ENCODE measurements around the gene PKN2.
"Not testable (repeated sequence)": the region's sequence is repeated elsewhere in the genome, so short reads cannot be mapped to it uniquely, and the experiment has no call there.

The PKN2 gene

GRCh38 chr1:88698764-88699163 is 14.7 kb downstream of the PKN2 start:
- FAIRE-seq (no peak), DNase-seq (ENCODE audit: insufficient read length, low spot score) (no peak)
- TF ChIP-seq PAX5 (IDR thresholded peaks at IDR 0.05; ENCODE audit: insufficient read depth, low read length, severe bottlenecking) (no peak), SPI1 (IDR thresholded peaks at IDR 0.05; ENCODE audit: low read depth, low read length) (peak; percentile 69)

GRCh38 chr1:88700425-88701013 is 16.4 kb downstream of the PKN2 start:
- FAIRE-seq (no peak), DNase-seq (ENCODE audit: insufficient read length, low spot score) (no peak)
- no peak for TF ChIP-seq PAX5 (IDR thresholded peaks at IDR 0.05; ENCODE audit: insufficient read depth, low read length, severe bottlenecking)
- no peak for TF ChIP-seq POLR2A (IDR thresholded peaks at IDR 0.05; ENCODE audit: low read depth, low read length)
- TF ChIP-seq SPI1 (IDR thresholded peaks at IDR 0.05; ENCODE audit: low read depth, low read length): no peak
- no peak for TF ChIP-seq TAF1 (IDR thresholded peaks at IDR 0.05; ENCODE audit: low read depth, low read length)
- TF ChIP-seq POLR2AphosphoS5 (IDR thresholded peaks at IDR 0.05; ENCODE audit: low read depth, low read length): no peak
- no peak for TF ChIP-seq POU2F2 (IDR thresholded peaks at IDR 0.05; ENCODE audit: low read depth, low read length)

- no peak for DNase-seq (ENCODE audit: insufficient read length, low spot score)
- no peak for TF ChIP-seq POLR2AphosphoS5 (IDR thresholded peaks at IDR 0.05; ENCODE audit: low read depth, low read length)
- TF ChIP-seq SPI1 (IDR thresholded peaks at IDR 0.05; ENCODE audit: low read depth, low read length): peak; percentile 85
- FAIRE-seq: peak; percentile 60
Measured at GRCh38 chr1:88701275-88701674, 17.2 kb downstream of the PKN2 start.

- peak; percentile 31 for FAIRE-seq
- DNase-seq (ENCODE audit: insufficient read length, low spot score): not testable (repeated sequence)
Measured at GRCh38 chr1:88701793-88702192, 17.7 kb downstream of the PKN2 start.

- no peak for FAIRE-seq
- no peak for TF ChIP-seq POU2F2 (IDR thresholded peaks at IDR 0.05; ENCODE audit: low read depth, low read length)
- no peak for TF ChIP-seq SPI1 (IDR thresholded peaks at IDR 0.05; ENCODE audit: low read depth, low read length)
- TF ChIP-seq POLR2A (IDR thresholded peaks at IDR 0.05; ENCODE audit: low read depth, low read length): no peak
- no peak for TF ChIP-seq TAF1 (IDR thresholded peaks at IDR 0.05; ENCODE audit: low read depth, low read length)
- TF ChIP-seq POLR2AphosphoS5 (IDR thresholded peaks at IDR 0.05; ENCODE audit: low read depth, low read length): no peak
- TF ChIP-seq PAX5 (IDR thresholded peaks at IDR 0.05; ENCODE audit: insufficient read depth, low read length, severe bottlenecking): no peak
- DNase-seq (ENCODE audit: insufficient read length, low spot score): no peak
Measured at GRCh38 chr1:88708011-88708410, 23.9 kb downstream of the PKN2 start.

- not testable (repeated sequence) for FAIRE-seq; DNase-seq (ENCODE audit: insufficient read length, low spot score)
Measured at GRCh38 chr1:88712907-88713306, 28.8 kb downstream of the PKN2 start.

GRCh38 chr1:88716571-88716970 is 32.5 kb downstream of the PKN2 start:
- not testable (repeated sequence) for FAIRE-seq; DNase-seq (ENCODE audit: insufficient read length, low spot score)

- FAIRE-seq (no peak), DNase-seq (ENCODE audit: insufficient read length, low spot score) (no peak)
- TF ChIP-seq SPI1 (IDR thresholded peaks at IDR 0.05; ENCODE audit: low read depth, low read length) (no peak), POLR2A (IDR thresholded peaks at IDR 0.05; ENCODE audit: low read depth, low read length) (no peak), POU2F2 (IDR thresholded peaks at IDR 0.05; ENCODE audit: low read depth, low read length) (no peak), POLR2AphosphoS5 (IDR thresholded peaks at IDR 0.05; ENCODE audit: low read depth, low read length) (no peak), TAF1 (IDR thresholded peaks at IDR 0.05; ENCODE audit: low read depth, low read length) (no peak), PAX5 (IDR thresholded peaks at IDR 0.05; ENCODE audit: insufficient read depth, low read length, severe bottlenecking) (no peak)
Measured at GRCh38 chr1:88722492-88722891, 38.4 kb downstream of the PKN2 start.

- DNase-seq (ENCODE audit: insufficient read length, low spot score) (no peak), FAIRE-seq (no peak)
- no peak for TF ChIP-seq POLR2A (IDR thresholded peaks at IDR 0.05; ENCODE audit: low read depth, low read length)
- no peak for TF ChIP-seq PAX5 (IDR thresholded peaks at IDR 0.05; ENCODE audit: insufficient read depth, low read length, severe bottlenecking)
- TF ChIP-seq POLR2AphosphoS5 (IDR thresholded peaks at IDR 0.05; ENCODE audit: low read depth, low read length): no peak
- no peak for TF ChIP-seq TAF1 (IDR thresholded peaks at IDR 0.05; ENCODE audit: low read depth, low read length)
- no peak for TF ChIP-seq SPI1 (IDR thresholded peaks at IDR 0.05; ENCODE audit: low read depth, low read length)
- no peak for TF ChIP-seq POU2F2 (IDR thresholded peaks at IDR 0.05; ENCODE audit: low read depth, low read length)
Measured at GRCh38 chr1:88726697-88727096, 42.6 kb downstream of the PKN2 start.

- no peak for DNase-seq (ENCODE audit: insufficient read length, low spot score)
- no peak for FAIRE-seq
- TF ChIP-seq POU2F2 (IDR thresholded peaks at IDR 0.05; ENCODE audit: low read depth, low read length): no peak
- no peak for TF ChIP-seq SPI1 (IDR thresholded peaks at IDR 0.05; ENCODE audit: low read depth, low read length)
- no peak for TF ChIP-seq TAF1 (IDR thresholded peaks at IDR 0.05; ENCODE audit: low read depth, low read length)
- TF ChIP-seq PAX5 (IDR thresholded peaks at IDR 0.05; ENCODE audit: insufficient read depth, low read length, severe bottlenecking): no peak
- TF ChIP-seq POLR2A (IDR thresholded peaks at IDR 0.05; ENCODE audit: low read depth, low read length): no peak
Measured at GRCh38 chr1:88727205-88727604, 43.1 kb downstream of the PKN2 start.

- FAIRE-seq (no peak), DNase-seq (ENCODE audit: insufficient read length, low spot score) (no peak)
- no peak for TF ChIP-seq POLR2A (IDR thresholded peaks at IDR 0.05; ENCODE audit: low read depth, low read length)
- no peak for TF ChIP-seq SPI1 (IDR thresholded peaks at IDR 0.05; ENCODE audit: low read depth, low read length)
- no peak for TF ChIP-seq TAF1 (IDR thresholded peaks at IDR 0.05; ENCODE audit: low read depth, low read length)
- TF ChIP-seq POU2F2 (IDR thresholded peaks at IDR 0.05; ENCODE audit: low read depth, low read length): no peak
- TF ChIP-seq POLR2AphosphoS5 (IDR thresholded peaks at IDR 0.05; ENCODE audit: low read depth, low read length): no peak
- TF ChIP-seq PAX5 (IDR thresholded peaks at IDR 0.05; ENCODE audit: insufficient read depth, low read length, severe bottlenecking): no peak
Measured at GRCh38 chr1:88729297-88729696, 45.2 kb downstream of the PKN2 start.

Measured in GM12891 (cell line).